GM12878 (cell line): ENCODE measurements around the gene CNTLN. TPM values are rescaled to one million over a fixed set of nuclear protein-coding genes. Genes with fewer than 3 reads are reported as not detected.

ENCODE experiments used
- ATAC-seq: fragments of 200-7000 bp; cut with Tn5 transposase; 3 replicates; pipeline ENCODE4 v1.9.1; 2020; ENCODE audit warnings: mild to moderate bottlenecking, moderate library complexity
- BruUV-seq: library from RNA; stranded (reverse); fragments of 400-500 nt; replicated peaks from 2 replicates; lab custom pipeline; 2021; lab: Mats Ljungman, UMichigan
- CTCF ChIA-PET: fragments of 300-600 bp; sonication (Branson Sonifier 250); formaldehyde crosslinking; extraction: SDS; loops from one replicate; lab custom pipeline; 2021; ENCODE audit warnings: inconsistent platforms; lab: Yijun Ruan, JAX
- POLR2A ChIA-PET: fragments of 350-600 bp; formaldehyde crosslinking; extraction: SDS; loops from one replicate; lab custom pipeline; 2021; ENCODE audit warnings: inconsistent platforms; lab: Charles Lee
- RAD21 ChIA-PET: fragments of 300-600 bp; sonication (Branson Sonifier 250); formaldehyde crosslinking; loops from one replicate; lab custom pipeline; 2023; ENCODE audit warnings: antibody characterized with exemption; ENCODE audit not compliant: unreplicated experiment; lab: Charles Lee
- SMC1A ChIA-PET: fragments of 300-600 bp; sonication (Branson Sonifier 250); formaldehyde crosslinking; loops from one replicate; lab custom pipeline; 2023; ENCODE audit not compliant: unreplicated experiment, uncharacterized antibody; lab: Charles Lee
- DNase-seq: peaks from one replicate; pipeline ENCODE4 v3.0.0-alpha.2; 2011; ENCODE audit warnings: low read depth, low spot score
- FAIRE-seq: peaks from 3 replicates; lab custom pipeline; 2011; peaks lifted over from hg19 to GRCh38; lab: Jason Lieb, UNC
- H2AFZ ChIP-seq: 2 replicates; pipeline ENCODE4 v1.6.0; 2011; ENCODE audit warnings: low read depth, low read length, control low read depth; ENCODE audit not compliant: control insufficient read depth
- H3K27ac ChIP-seq: 2 replicates; pipeline ENCODE4 v1.5.1; 2011; ENCODE audit warnings: control low read depth; ENCODE audit not compliant: control insufficient read depth, insufficient read depth
- H3K27me3 ChIP-seq, 2 experiments: replicated peaks in 1 of 2; 2 replicates each; pipeline versions ENCODE4 v1.6.0 to v1.6.1; 2011; ENCODE audit warnings: low read length in 1 of 2; ENCODE audit not compliant: control insufficient read depth in 2 of 2, insufficient read depth in 2 of 2
- H3K36me3 ChIP-seq, 2 experiments: 2 replicates each; pipeline ENCODE4 v1.5.1; 2011; ENCODE audit warnings: low read length in 1 of 2; ENCODE audit not compliant: control insufficient read depth in 2 of 2, insufficient read depth in 2 of 2
- H3K4me1 ChIP-seq: 2 replicates; pipeline ENCODE4 v1.6.1; 2011; ENCODE audit warnings: mild to moderate bottlenecking, low read length, moderate library complexity, mixed read lengths; ENCODE audit not compliant: control insufficient read depth, insufficient read depth
- H3K4me2 ChIP-seq: 2 replicates; pipeline ENCODE4 v1.6.0; 2011; ENCODE audit warnings: control low read depth; ENCODE audit not compliant: control insufficient read depth, insufficient read depth
- H3K4me3 ChIP-seq: fragments of 200-600 bp; sonication (generic); 2 replicates; pipeline ENCODE4 v1.5.1; 2016
- H3K79me2 ChIP-seq: 2 replicates; pipeline ENCODE4 v1.6.0; 2011; ENCODE audit warnings: low read length; ENCODE audit not compliant: control insufficient read depth, insufficient read depth
- H3K9ac ChIP-seq: 2 replicates; pipeline ENCODE4 v1.8.0; 2011; ENCODE audit warnings: low read length, control low read depth, mixed read lengths; ENCODE audit not compliant: control insufficient read depth, insufficient read depth
- H3K9me3 ChIP-seq: replicated peaks from 3 replicates; pipeline ENCODE4 v1.5.1; 2011; ENCODE audit warnings: mild to moderate bottlenecking, low read length; ENCODE audit not compliant: control insufficient read depth, insufficient read depth
- H4K20me1 ChIP-seq: 2 replicates; pipeline ENCODE4 v1.6.0; 2011; ENCODE audit not compliant: control insufficient read depth, insufficient read depth
- BRCA1 ChIP-seq: IDR thresholded peaks from 2 replicates; pipeline ENCODE4 v1.6.1; 2011; ENCODE audit warnings: low read depth, low read length, improper control_type of control experiment
- CHD1 ChIP-seq: IDR thresholded peaks from 2 replicates; pipeline ENCODE4 v1.6.1; 2012; ENCODE audit warnings: low read depth, low read length, improper control_type of control experiment
- ESRRA ChIP-seq: IDR thresholded peaks from 2 replicates; pipeline ENCODE4 v1.6.1; 2012; ENCODE audit warnings: mild to moderate bottlenecking, low read length, improper control_type of control experiment
- GATAD2B ChIP-seq: fragments of 450-650 bp; conservative IDR thresholded peaks from 2 replicates; pipeline ENCODE4 v1.6.1; 2017; ENCODE audit warnings: low read depth, mild to moderate bottlenecking, moderate library complexity
- KAT2A ChIP-seq: conservative IDR thresholded peaks from 2 replicates; pipeline ENCODE4 v1.6.1; 2011; ENCODE audit warnings: low read depth, low read length; ENCODE audit not compliant: control insufficient read depth
- MTA2 ChIP-seq: fragments of 450-650 bp; IDR thresholded peaks from 2 replicates; pipeline ENCODE4 v1.6.1; 2016; ENCODE audit warnings: low read depth, mild to moderate bottlenecking, moderate library complexity
- MYC ChIP-seq: IDR thresholded peaks from 2 replicates; pipeline ENCODE4 v1.6.1; 2011; ENCODE audit warnings: mild to moderate bottlenecking, low read length, moderate library complexity, inconsistent platforms; ENCODE audit not compliant: insufficient read depth, insufficient replicate concordance, insufficient read length, severe bottlenecking
- NFYA ChIP-seq: IDR thresholded peaks from 2 replicates; pipeline ENCODE4 v1.6.1; 2011; ENCODE audit warnings: low read depth, mild to moderate bottlenecking, low read length, improper control_type of control experiment, borderline replicate concordance
- NR2F1 ChIP-seq: fragments of 450-650 bp; conservative IDR thresholded peaks from 2 replicates; pipeline ENCODE4 v1.6.1; 2017; ENCODE audit warnings: mild to moderate bottlenecking
- PRDM15 ChIP-seq: fragments of 450-650 bp; formaldehyde crosslinking; IDR thresholded peaks from 2 replicates; pipeline ENCODE4 v1.4.0; 2020; ENCODE audit warnings: mild to moderate bottlenecking, moderate library complexity
- RAD51 ChIP-seq: fragments of 450-650 bp; IDR thresholded peaks from 2 replicates; pipeline ENCODE4 v1.6.1; 2016; ENCODE audit warnings: moderate library complexity, mild to moderate bottlenecking, inconsistent platforms
- SRF ChIP-seq, 2 experiments: IDR thresholded peaks; 2 replicates each; pipeline ENCODE4 v1.6.1; 2011; ENCODE audit warnings: low read depth in 2 of 2, low read length in 2 of 2, mild to moderate bottlenecking in 1 of 2, moderate library complexity in 1 of 2
- STAT3 ChIP-seq: IDR thresholded peaks from 2 replicates; pipeline ENCODE4 v1.6.1; 2011; ENCODE audit warnings: low read depth, low read length, improper control_type of control experiment
- TCF3 ChIP-seq: IDR thresholded peaks from 2 replicates; pipeline ENCODE4 v1.6.1; 2012; ENCODE audit warnings: low read depth, mild to moderate bottlenecking, low read length, borderline replicate concordance; ENCODE audit not compliant: insufficient read depth
- WGBS: methylation state at CpG from one replicate; pipeline ENCODE4 v1.1.6; 2016; ENCODE audit warnings: low lambda C conversion rate; ENCODE audit not compliant: insufficient replicate concordance, insufficient coverage; ENCODE audit errors: missing lambda C conversion rate; 5-methylcytosine and 5-hydroxymethylcytosine counted together
- in situ Hi-C: fragments of 300-500 bp; cut with MboI; formaldehyde crosslinking; loops from 9 replicates; pipeline ENCODE4 v1.14.3; 2018; ENCODE audit warnings: mixed read lengths
- intact Hi-C: fragments of 100-400 bp; cut with micrococcal nuclease; formaldehyde crosslinking; loops from one replicate; pipeline ENCODE4 v1.14.2; 2022; ENCODE audit not compliant: unreplicated experiment
- polyA plus RNA-seq, 11 experiments: library from polyadenylated mRNA; depleted of rRNA in 4 of 11; unstranded in 6 of 11; stranded (reverse) in 5 of 11; fragments of >200 nt; fragmentation: Nextera tagmentation in 4 of 11; fragmentation: Illumina TruSeq in 1 of 11; extraction: Ambion mirVana in 4 of 11; extraction: Trizol in 1 of 11; gene quantifications; 1 replicate in 1 of 11; 2 replicates in 10 of 11; pipeline versions ENCODE4 v1.2.1 to v1.2.3, GENCODE V29; 2011 to 2016; ENCODE audit warnings: inconsistent platforms in 2 of 11, missing spikeins in 2 of 11, low read depth in 1 of 11
- total RNA-seq, 4 experiments: library from RNA; depleted of rRNA in 3 of 4; stranded (reverse); fragments of >200 nt in 3 of 4; fragmentation: Illumina TruSeq in 1 of 4; extraction: Trizol in 1 of 4; gene quantifications; 2 replicates each; pipeline versions ENCODE4 v1.2.1 to v1.2.3, GENCODE V29; 2013 to 2021

The CNTLN gene
- total and polyA plus RNA-seq, 10 of the 15 experiments (the other 5 are each of a cell fraction or from before 2014, with no cell fraction given): 0.01 to 7.0 (median 0.03) TPM; not detected in 4

- Histone ChIP-seq H3K36me3 (no peaks in the 10 kb centered on the region), H3K9ac (no peak overlapping the region), H4K20me1 (no peaks in the 10 kb centered on the region), H3K79me2 (no peaks in the 10 kb centered on the region), H3K27ac (no peak overlapping the region), H3K9me3 (no peaks in the 10 kb centered on the region; the same call in 2 of the 3 replicates), H3K27me3 (no peaks in the 10 kb centered on the region), H2AFZ (no peak overlapping the region), H3K4me2 (no peak overlapping the region), H3K4me1 (no peaks in the 10 kb centered on the region), H3K4me3 (no peak overlapping the region)
- no peak for ATAC-seq
- BruUV-seq: no TSS peak
- ChIA-PET CTCF (no interaction called here), POLR2A (no interaction called here), SMC1A (no interaction called here), RAD21 (no interaction called here)
- 0% methylated on average over 2 of the region's 2 CpGs for WGBS
- in situ Hi-C loops (no loop called here), intact Hi-C loops (no loop called here)
- no peak for FAIRE-seq
- DNase-seq: no peak
- TF ChIP-seq RAD51 (no peak), SRF (IDR thresholded peaks at IDR 0.05; ENCODE audit: low read depth in 2 of 2, low read length in 2 of 2) (no peak), ESRRA (no peak), BRCA1 (no peak), NFYA (no peak), GATAD2B (no peak)
These were observed 232.2 kb downstream of the CNTLN start for GRCh38 chr9:17367035-17367434.

GRCh38 chr9:17380126-17380861 lies 245.5 kb downstream of the CNTLN start:
- Histone ChIP-seq H3K27ac (no peak overlapping the region), H3K4me2 (no peak overlapping the region), H3K9me3 (no peaks in the 10 kb centered on the region), H3K4me1 (no peaks in the 10 kb centered on the region), H2AFZ (no peak overlapping the region), H3K4me3 (no peak overlapping the region), H4K20me1 (no peaks in the 10 kb centered on the region), H3K79me2 (no peaks in the 10 kb centered on the region), H3K9ac (no peak overlapping the region), H3K27me3 (no peaks in the 10 kb centered on the region), H3K36me3 (no peaks in the 10 kb centered on the region)
- ChIA-PET SMC1A (interaction anchor here (0.6 kb wide), 1 partner anchor 115 kb away, joined by 3 read pairs; no protein-coding TSS in a partner anchor), RAD21 (no interaction called here), POLR2A (no interaction called here), CTCF (no interaction called here)
- in situ Hi-C loops: no loop called here
- ATAC-seq (no peak), FAIRE-seq (no peak), DNase-seq (no peak)
- no peak for TF ChIP-seq NR2F1
- TF ChIP-seq TCF3: no peak
- no peak for TF ChIP-seq STAT3
- TF ChIP-seq KAT2A: no peak
- no peak for TF ChIP-seq MTA2
- no peak for TF ChIP-seq PRDM15 (CRISPR knock-in tag)
- no peak for TF ChIP-seq CHD1
- no peak for TF ChIP-seq MYC
- intact Hi-C loops: no loop called here
- WGBS: 16% methylated on average over 5 of the region's 5 CpGs
- BruUV-seq: no TSS peak
